HG02885 (cell line): ENCODE results near the gene CEP128.

Experiments used
- ATAC-seq: cut with Tn5 transposase; IDR thresholded peaks from one replicate; pipeline ENCODE4 v1.9.1; 2021; ENCODE audit warnings: mild to moderate bottlenecking; ENCODE audit not compliant: unreplicated experiment, poor library complexity

Gene CEP128

DNA sequence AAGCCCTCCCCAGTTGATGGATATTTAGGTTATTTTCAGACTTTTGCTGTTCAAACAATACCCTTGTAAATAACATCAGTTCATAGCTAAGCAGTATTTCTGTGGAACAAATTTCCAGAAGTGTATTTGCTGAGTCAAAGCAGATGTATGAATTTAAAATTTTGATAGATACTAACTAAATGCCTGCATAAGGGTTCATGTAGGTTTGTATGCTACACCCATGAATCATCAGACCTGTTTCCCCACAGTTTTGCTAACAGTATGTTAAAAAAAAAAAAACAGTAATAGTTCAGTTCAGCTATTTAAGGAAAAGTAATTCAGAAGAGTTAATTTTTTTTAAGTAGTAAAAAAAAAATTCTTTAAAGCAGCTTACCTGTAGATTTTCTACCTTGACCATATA lies 494.1 kb downstream of the CEP128 start:
- no peak for ATAC-seq
